H9 (cell line): ENCODE results near the gene MGMT. TPM values are rescaled to one million over a fixed set of nuclear protein-coding genes. Genes with fewer than 3 reads are reported as not detected.

Source experiments
- DNase-seq: peaks from one replicate; pipeline ENCODE4 v3.0.0-alpha.2; 2017
- H2AFZ ChIP-seq: one replicate; pipeline ENCODE4 v1.6.1; 2013; ENCODE audit warnings: mild to moderate bottlenecking, low read length, control low read depth, moderate library complexity
- H2AK5ac ChIP-seq: 2 replicates; pipeline ENCODE4 v1.6.1; 2013; ENCODE audit warnings: low read length, control low read depth, mixed read lengths; ENCODE audit not compliant: insufficient read length
- H2BK120ac ChIP-seq: one replicate; pipeline ENCODE4 v1.6.1; 2013; ENCODE audit warnings: low read depth, mild to moderate bottlenecking, low read length, control low read depth, inconsistent platforms; ENCODE audit not compliant: poor library complexity, severe bottlenecking
- H2BK12ac ChIP-seq: 2 replicates; pipeline ENCODE4 v1.6.1; 2013; ENCODE audit warnings: low read length, control low read depth, mixed read lengths, low read depth; ENCODE audit not compliant: insufficient read length
- H2BK15ac ChIP-seq: 2 replicates; pipeline ENCODE4 v1.6.1; 2013; ENCODE audit warnings: low read depth, low read length, control low read depth
- H2BK20ac ChIP-seq: one replicate; pipeline ENCODE4 v1.6.1; 2013; ENCODE audit warnings: low read depth, mild to moderate bottlenecking, low read length, control low read depth, inconsistent platforms; ENCODE audit not compliant: poor library complexity, severe bottlenecking
- H2BK5ac ChIP-seq: 2 replicates; pipeline ENCODE4 v1.6.1; 2013; ENCODE audit warnings: low read length, control low read depth, mixed read lengths; ENCODE audit not compliant: insufficient read length
- H3K14ac ChIP-seq: 2 replicates; pipeline ENCODE4 v1.6.1; 2013; ENCODE audit warnings: low read length, control low read depth; ENCODE audit not compliant: insufficient read depth
- H3K18ac ChIP-seq: 2 replicates; pipeline ENCODE4 v1.6.1; 2013; ENCODE audit warnings: low read depth, mild to moderate bottlenecking, mixed read lengths, low read length, control low read depth; ENCODE audit not compliant: insufficient read length
- H3K23ac ChIP-seq: 2 replicates; pipeline ENCODE4 v1.6.1; 2013; ENCODE audit warnings: low read length, control low read depth, mixed read lengths, low read depth; ENCODE audit not compliant: insufficient read length
- H3K23me2 ChIP-seq: 2 replicates; pipeline ENCODE4 v1.6.1; 2013; ENCODE audit warnings: low read depth, mild to moderate bottlenecking, mixed read lengths, low read length, control low read depth; ENCODE audit not compliant: insufficient read length, poor library complexity, severe bottlenecking
- H3K27ac ChIP-seq: 2 replicates; pipeline ENCODE4 v1.5.1; 2013; ENCODE audit warnings: low read length, control low read depth, mixed read lengths, low read depth; ENCODE audit not compliant: insufficient read length
- H3K27me3 ChIP-seq: 2 replicates; pipeline ENCODE4 v1.6.1; 2013; ENCODE audit warnings: low read length, control low read depth, inconsistent platforms; ENCODE audit not compliant: insufficient read depth
- H3K4ac ChIP-seq: 2 replicates; pipeline ENCODE4 v1.6.1; 2013; ENCODE audit warnings: low read depth, mild to moderate bottlenecking, control low read depth, inconsistent platforms, low read length, moderate library complexity
- H3K4me1 ChIP-seq: 2 replicates; pipeline ENCODE4 v1.6.1; 2013; ENCODE audit warnings: low read length, control low read depth, inconsistent platforms; ENCODE audit not compliant: insufficient read depth
- H3K4me2 ChIP-seq: 2 replicates; pipeline ENCODE4 v1.6.1; 2013; ENCODE audit warnings: low read length, control low read depth, mixed read lengths; ENCODE audit not compliant: insufficient read length, insufficient read depth
- H3K56ac ChIP-seq: 2 replicates; pipeline ENCODE4 v1.6.1; 2013; ENCODE audit warnings: low read depth, mild to moderate bottlenecking, mixed read lengths, low read length, control low read depth; ENCODE audit not compliant: insufficient read length
- H3K79me1 ChIP-seq: 2 replicates; pipeline ENCODE4 v1.6.1; 2013; ENCODE audit warnings: low read depth, mild to moderate bottlenecking, moderate library complexity, low read length, control low read depth, inconsistent platforms; ENCODE audit not compliant: insufficient read depth, poor library complexity, severe bottlenecking
- H3K79me2 ChIP-seq: 2 replicates; pipeline ENCODE4 v1.6.1; 2013; ENCODE audit warnings: low read length, control low read depth, inconsistent platforms; ENCODE audit not compliant: insufficient read depth
- H3K9ac ChIP-seq: 2 replicates; pipeline ENCODE4 v1.6.1; 2013; ENCODE audit warnings: low read length, control low read depth, mixed read lengths; ENCODE audit not compliant: insufficient read length; ENCODE audit errors: extremely low read depth
- H3K9me3 ChIP-seq: one replicate; pipeline ENCODE4 v1.6.1; 2013; ENCODE audit warnings: low read depth, low read length, inconsistent platforms; ENCODE audit not compliant: control insufficient read depth
- H3T11ph ChIP-seq: one replicate; pipeline ENCODE4 v1.6.1; 2013; ENCODE audit warnings: mild to moderate bottlenecking, low read length, control low read depth, inconsistent platforms
- H4K20me1 ChIP-seq: one replicate; pipeline ENCODE4 v1.6.1; 2013; ENCODE audit not compliant: control insufficient read depth, insufficient read length, insufficient read depth
- H4K5ac ChIP-seq: 2 replicates; pipeline ENCODE4 v1.6.1; 2013; ENCODE audit warnings: low read depth, mild to moderate bottlenecking, mixed read lengths, low read length, control low read depth; ENCODE audit not compliant: insufficient read length
- H4K8ac ChIP-seq: replicated peaks from 2 replicates; pipeline ENCODE4 v1.6.1; 2013; ENCODE audit warnings: low read length, control low read depth, mixed read lengths, low read depth; ENCODE audit not compliant: insufficient read length
- H4K91ac ChIP-seq: 2 replicates; pipeline ENCODE4 v1.6.1; 2013; ENCODE audit warnings: low read depth, mild to moderate bottlenecking, moderate library complexity, mixed read lengths, low read length, control low read depth; ENCODE audit not compliant: insufficient read length
- H3K27ac Mint-ChIP-seq, 3 experiments: 2 replicates in 2 of 3; 3 replicates in 1 of 3; pipeline ENCODE4 v1.8.0; 2020 to 2021; ENCODE audit warnings: mixed read lengths in 3 of 3, mild to moderate bottlenecking in 1 of 3, moderate library complexity in 1 of 3
- H3K27me3 Mint-ChIP-seq: 2 replicates; pipeline ENCODE4 v1.8.0; 2021; ENCODE audit warnings: low read depth, mild to moderate bottlenecking, moderate library complexity, mixed read lengths
- H3K36me3 Mint-ChIP-seq, 3 experiments: 2 replicates in 2 of 3; 3 replicates in 1 of 3; pipeline ENCODE4 v1.8.0; 2020 to 2021; ENCODE audit warnings: low read depth in 3 of 3, mixed read lengths in 3 of 3; ENCODE audit not compliant: insufficient read depth in 1 of 3
- H3K4me1 Mint-ChIP-seq, 2 experiments: 2 replicates each; pipeline ENCODE4 v1.8.0; 2020; ENCODE audit warnings: mixed read lengths in 2 of 2
- H3K4me3 Mint-ChIP-seq, 2 experiments: 2 replicates in 1 of 2; 3 replicates in 1 of 2; pipeline ENCODE4 v1.8.0; 2020 to 2021; ENCODE audit warnings: mild to moderate bottlenecking in 2 of 2, mixed read lengths in 2 of 2, moderate library complexity in 1 of 2
- H3K9me3 Mint-ChIP-seq, 2 experiments: 2 replicates in 1 of 2; 3 replicates in 1 of 2; pipeline ENCODE4 v1.8.0; 2020; ENCODE audit warnings: mild to moderate bottlenecking in 2 of 2, mixed read lengths in 2 of 2, moderate library complexity in 1 of 2
- CTCF ChIP-seq: fragments of 200-600 bp; sonication (generic); conservative IDR thresholded peaks from 3 replicates; pipeline ENCODE4 v1.8.0; 2021; ENCODE audit warnings: antibody characterized with exemption, mild to moderate bottlenecking
- WGBS: extraction: QIAGEN DNeasy Blood & Tissue Kit; methylation state at CpG from one replicate; pipeline ENCODE4 v1.1.7; 2013; ENCODE audit warnings: missing lambda C conversion rate, low lambda C conversion rate, mixed read lengths; ENCODE audit not compliant: insufficient read length; ENCODE audit errors: extremely low coverage; 5-methylcytosine and 5-hydroxymethylcytosine counted together
- total RNA-seq: library from RNA; stranded (reverse); gene quantifications from 2 replicates; pipeline ENCODE4 v1.2.1, GENCODE V29; 2021

Gene MGMT
- total RNA-seq, 1 experiment from 2014 or later: 18.4 TPM

DNA sequence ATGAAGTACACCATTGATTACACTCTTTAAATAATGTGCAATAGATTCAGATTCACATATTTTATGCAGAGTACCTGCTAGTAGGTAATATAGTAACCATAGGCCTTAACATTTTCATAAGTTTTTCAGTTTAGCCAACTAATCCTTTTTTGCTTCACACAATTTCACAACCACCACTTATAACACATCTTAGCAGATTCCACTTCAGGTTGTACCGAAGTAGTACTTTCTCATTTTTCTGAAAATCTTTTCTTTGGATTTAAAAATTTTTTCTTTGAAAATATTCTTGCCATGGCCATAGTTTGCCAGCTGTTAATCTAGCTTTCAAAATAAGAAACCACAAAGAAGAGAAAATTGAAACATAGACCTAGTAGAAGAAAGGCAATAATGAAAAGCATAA lies 203.1 kb downstream of the MGMT start:
- Histone ChIP-seq H2AK5ac (no peak overlapping the region), H3K18ac (no peak overlapping the region), H3K27me3 (no peaks in the 10 kb centered on the region), H3K4ac (no peak overlapping the region), H3K14ac (no peak overlapping the region), H3K4me1 (no peaks in the 10 kb centered on the region), H2BK120ac (no peak overlapping the region), H4K8ac (no peak overlapping the region), H3K9me3 (no peaks in the 10 kb centered on the region), H2BK20ac (no peak overlapping the region), H2AFZ (no peak overlapping the region), H3K56ac (no peak overlapping the region), H2BK15ac (no peak overlapping the region), H4K5ac (no peak overlapping the region), H3K23me2 (no peaks in the 10 kb centered on the region), H3K79me2 (no peaks in the 10 kb centered on the region), H3K4me2 (no peak overlapping the region), H3K27ac (no peak overlapping the region), H3K79me1 (no peaks in the 10 kb centered on the region), H2BK5ac (no peak overlapping the region), H4K91ac (no peak overlapping the region), H3K9ac (no peak overlapping the region), H2BK12ac (no peak overlapping the region), H4K20me1 (no peaks in the 10 kb centered on the region), H3T11ph (no peak overlapping the region), H3K23ac (no peak overlapping the region)
- DNase-seq: no peak
- Mint-ChIP-seq H3K4me3 (no peak overlapping the region), H3K4me1 (no peaks in the 10 kb centered on the region), H3K36me3 (peaks cover 9 to 25% (median 13%) of the 10 kb centered on the region in 3 experiments), H3K9me3 (peaks cover 19 to 30% of the 10 kb centered on the region in 2 experiments; a peak in 4 of 5 replicates), H3K27me3 (no peaks in the 10 kb centered on the region), H3K27ac (no peak overlapping the region)
- no CpG with 5 or more reads among the region's 1 CpG for WGBS
- TF ChIP-seq CTCF: no peak
